Lung (tissue), 12 donors: Measurements from ENCODE around the gene EPS8. TPM values are rescaled to one million over a fixed set of nuclear protein-coding genes. Genes with fewer than 3 reads are reported as not detected.

ENCODE experiments used
- ATAC-seq: fragments of 200-7000 bp; cut with Tn5 transposase; one replicate; pipeline ENCODE4 v1.9.1; 2020; ENCODE audit warnings: moderate number of reproducible peaks; ENCODE audit not compliant: insufficient read depth, low FRiP score
- DNase-seq, 3 donors: peaks; one replicate each; pipeline ENCODE4 v3.0.0-alpha.2; 2013 to 2017
- H3K27ac ChIP-seq, 2 donors: one replicate each; pipeline ENCODE4 v1.5.1; 2013; ENCODE audit warnings: mild to moderate bottlenecking in 2 of 2, moderate library complexity in 2 of 2, control low read depth in 1 of 2, inconsistent platforms in 1 of 2, low read depth in 1 of 2, low read length in 1 of 2
- H3K27me3 ChIP-seq, 3 donors: one replicate each; pipeline ENCODE4 v1.5.1; 2013; ENCODE audit warnings: low read length in 2 of 3; ENCODE audit not compliant: control insufficient read depth in 3 of 3, insufficient read depth in 3 of 3
- H3K36me3 ChIP-seq, 4 donors: one replicate each; pipeline ENCODE4 v1.5.1; 2013; ENCODE audit warnings: low read length in 4 of 4, mild to moderate bottlenecking in 1 of 4, moderate library complexity in 1 of 4; ENCODE audit not compliant: control insufficient read depth in 4 of 4, insufficient read depth in 4 of 4
- H3K4me1 ChIP-seq, 5 donors: one replicate each; pipeline ENCODE4 v1.5.1; 2013; ENCODE audit warnings: low read length in 5 of 5, mild to moderate bottlenecking in 2 of 5, moderate library complexity in 1 of 5; ENCODE audit not compliant: control insufficient read depth in 5 of 5, insufficient read depth in 5 of 5
- H3K4me3 ChIP-seq: one replicate; pipeline ENCODE4 v1.5.1; 2013; ENCODE audit warnings: mild to moderate bottlenecking, control low read depth, moderate library complexity
- H3K9ac ChIP-seq, 2 donors: one replicate each; pipeline ENCODE4 v1.5.1; 2013; ENCODE audit warnings: low read length in 2 of 2, control low read depth in 1 of 2; ENCODE audit not compliant: insufficient read depth in 1 of 2
- H3K9me3 ChIP-seq, 4 donors: one replicate each; pipeline ENCODE4 v1.5.1; 2013; ENCODE audit warnings: low read length in 3 of 4, mild to moderate bottlenecking in 1 of 4, moderate library complexity in 1 of 4; ENCODE audit not compliant: control insufficient read depth in 4 of 4, insufficient read depth in 3 of 4
- WGBS, 2 donors: extraction: QIAGEN DNeasy Blood & Tissue Kit; methylation state at CpG; one replicate each; pipeline ENCODE4 v1.1.7; 2013; 5-methylcytosine and 5-hydroxymethylcytosine counted together
- polyA plus RNA-seq, 2 donors: library from polyadenylated mRNA; stranded (reverse); fragments of 200-250 nt; gene quantifications; one replicate each; pipeline ENCODE4 v1.2.1, GENCODE V29; 2013
- total RNA-seq, 2 donors: library from RNA; depleted of rRNA in 1 of 2; stranded (reverse); fragments of >200 nt in 1 of 2; gene quantifications; one replicate each; pipeline ENCODE4 v1.2.1, GENCODE V29; 2014 to 2021
- TF ChIP-seq, protein P1 (sequence below): IDR thresholded peaks from 2 replicates; pipeline ENCODE4 v1.5.1; 2012; ENCODE audit warnings: mild to moderate bottlenecking; ENCODE audit errors: control extremely low read depth, extremely low read depth
- donor health status: control.
- donor health status: control.
- donor health status: Bipolar disorder and iron deficiency.
- donor health status: healthy.
- donor health status: DM: yes; HTN: yes; CAD: no.

Gene EPS8
- total and polyA plus RNA-seq, 4 donors = 30.1 to 153 (median 48.9) TPM

DNA sequence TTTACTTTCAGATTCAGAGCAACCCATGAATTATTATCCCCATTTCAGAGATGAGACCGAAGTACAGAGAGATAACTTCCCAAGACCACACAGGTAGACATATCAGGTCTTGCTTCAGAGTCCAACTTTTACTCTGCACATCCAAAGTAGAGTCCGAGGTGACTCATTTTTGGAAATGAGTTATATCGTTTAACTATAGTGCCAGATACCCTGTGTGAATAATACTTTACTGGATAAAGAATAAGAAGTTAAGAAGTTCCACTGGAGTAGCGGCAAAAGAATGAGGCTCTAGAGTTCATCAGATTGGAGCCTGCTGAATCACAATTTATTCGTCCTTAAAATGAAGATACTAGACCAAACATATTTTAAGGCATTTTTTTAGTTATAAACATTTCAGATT lies 124.7 kb downstream of the EPS8 start:
- no peak overlapping the region for H3K9ac ChIP-seq
- H3K9me3 ChIP-seq = no peaks in the 10 kb centered on the region
- DNase-seq = no peak
- TF ChIP-seq, protein P1, sequence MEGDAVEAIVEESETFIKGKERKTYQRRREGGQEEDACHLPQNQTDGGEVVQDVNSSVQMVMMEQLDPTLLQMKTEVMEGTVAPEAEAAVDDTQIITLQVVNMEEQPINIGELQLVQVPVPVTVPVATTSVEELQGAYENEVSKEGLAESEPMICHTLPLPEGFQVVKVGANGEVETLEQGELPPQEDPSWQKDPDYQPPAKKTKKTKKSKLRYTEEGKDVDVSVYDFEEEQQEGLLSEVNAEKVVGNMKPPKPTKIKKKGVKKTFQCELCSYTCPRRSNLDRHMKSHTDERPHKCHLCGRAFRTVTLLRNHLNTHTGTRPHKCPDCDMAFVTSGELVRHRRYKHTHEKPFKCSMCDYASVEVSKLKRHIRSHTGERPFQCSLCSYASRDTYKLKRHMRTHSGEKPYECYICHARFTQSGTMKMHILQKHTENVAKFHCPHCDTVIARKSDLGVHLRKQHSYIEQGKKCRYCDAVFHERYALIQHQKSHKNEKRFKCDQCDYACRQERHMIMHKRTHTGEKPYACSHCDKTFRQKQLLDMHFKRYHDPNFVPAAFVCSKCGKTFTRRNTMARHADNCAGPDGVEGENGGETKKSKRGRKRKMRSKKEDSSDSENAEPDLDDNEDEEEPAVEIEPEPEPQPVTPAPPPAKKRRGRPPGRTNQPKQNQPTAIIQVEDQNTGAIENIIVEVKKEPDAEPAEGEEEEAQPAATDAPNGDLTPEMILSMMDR = no peak
- peaks cover 0 to 3% (median 0%) of the 10 kb centered on the region in 4 donors for H3K36me3 ChIP-seq
- H3K27me3 ChIP-seq = no peaks in the 10 kb centered on the region
- 94 to 96% methylated on average over 5 of the region's 5 CpGs for WGBS, 2 donors
- H3K4me3 ChIP-seq = no peak overlapping the region
- ATAC-seq = no peak
- H3K4me1 ChIP-seq = no peaks in the 10 kb centered on the region
- no peak overlapping the region for H3K27ac ChIP-seq

DNA sequence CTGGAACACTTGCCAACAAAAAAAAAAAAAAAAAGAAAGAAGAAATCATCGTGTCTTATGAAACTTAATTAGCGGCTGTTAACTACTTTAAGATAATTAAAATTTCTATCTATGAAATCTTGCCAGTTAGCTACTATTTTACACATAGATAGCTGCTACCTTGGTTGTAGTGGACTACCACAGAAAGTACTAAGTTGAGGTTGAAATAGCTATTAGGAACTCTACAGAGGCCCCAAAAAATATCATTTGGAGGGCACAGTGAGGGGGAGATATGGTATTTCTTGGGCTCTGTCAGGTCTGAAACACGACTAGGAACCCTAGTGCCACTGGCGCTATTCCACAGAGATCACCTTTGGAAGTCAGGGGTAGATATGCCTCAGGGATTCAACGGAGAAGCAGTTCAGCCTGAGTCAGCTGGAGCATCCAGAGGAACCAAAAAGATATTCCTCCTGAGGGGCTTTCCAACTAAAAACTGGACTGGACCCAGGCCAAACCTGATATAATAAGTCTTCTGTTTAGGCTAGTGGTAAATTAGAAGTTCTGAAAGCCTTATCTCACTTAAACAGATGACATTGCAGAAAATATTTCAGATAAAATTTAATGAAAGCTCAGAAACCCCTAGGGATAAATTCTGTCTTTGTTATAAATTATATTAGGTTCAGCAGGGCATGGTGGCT lies 126.1 kb downstream of the EPS8 start:
- no peak for DNase-seq
- Histone ChIP-seq H3K27ac (no peak overlapping the region), H3K36me3 (peaks cover 0 to 3% (median under 1%) of the 10 kb centered on the region in 4 donors), H3K9me3 (no peaks in the 10 kb centered on the region), H3K4me3 (no peak overlapping the region), H3K4me1 (no peaks in the 10 kb centered on the region), H3K27me3 (no peaks in the 10 kb centered on the region), H3K9ac (no peak overlapping the region)
- no peak for ATAC-seq
- TF ChIP-seq, protein P1 = no peak
- WGBS, 2 donors = 86 to 90% methylated on average over 5 of the region's 5 CpGs

DNA sequence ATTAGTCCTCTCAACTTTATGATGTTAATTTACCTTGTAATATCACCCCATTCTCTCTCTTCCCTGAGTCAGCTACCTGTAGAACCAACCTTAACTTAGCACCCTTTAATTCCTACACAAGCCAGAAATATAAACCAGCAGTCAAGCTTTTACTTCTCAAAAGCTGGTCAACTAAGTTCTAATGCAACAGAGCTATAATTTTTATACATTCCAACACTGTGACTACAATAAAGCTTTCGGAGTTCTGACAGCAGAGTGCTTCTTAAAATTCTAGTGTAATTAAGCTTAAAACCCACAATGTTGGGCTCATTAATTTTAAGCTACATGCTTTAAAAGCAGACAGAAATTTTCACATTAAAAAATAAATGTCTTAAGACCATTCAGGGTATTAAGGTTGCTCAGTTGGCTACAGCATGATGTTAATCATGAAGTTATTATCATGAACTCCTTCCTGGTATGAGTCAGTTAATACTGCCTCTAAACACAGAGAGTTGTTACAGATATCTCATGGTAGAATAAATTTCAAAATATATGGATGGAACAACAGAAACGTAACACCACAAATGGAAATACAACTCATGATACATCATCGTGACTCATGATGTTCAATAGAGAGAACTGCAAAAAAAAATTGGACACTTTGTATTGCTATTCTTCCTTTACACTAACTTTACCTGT lies 126.7 kb downstream of the EPS8 start:
- Histone ChIP-seq H3K9ac (no peak overlapping the region), H3K36me3 (peaks cover 0 to 3% (median under 1%) of the 10 kb centered on the region in 4 donors), H3K27me3 (no peaks in the 10 kb centered on the region), H3K9me3 (no peaks in the 10 kb centered on the region), H3K27ac (no peak overlapping the region), H3K4me1 (no peaks in the 10 kb centered on the region), H3K4me3 (no peak overlapping the region)
- WGBS, 2 donors = 92 to 94% methylated on average over 3 of the region's 3 CpGs
- TF ChIP-seq, protein P1 = no peak
- DNase-seq = no peak
- no peak for ATAC-seq
